ENCODE results near the gene DMD.

- no peak for TF ChIP-seq CTCF (IDR thresholded peaks at IDR 0.05)
- TF ChIP-seq EZH2 (IDR thresholded peaks at IDR 0.05; ENCODE audit: borderline replicate concordance, insufficient read depth, low read depth, low read length, poor library complexity, severe bottlenecking): no peak
Measured at GRCh38 chrX:31523884-31524536, 1687.3 kb downstream of the DMD start.
